Activated gamma-delta T cell (primary cell): ENCODE measurements around the gene BSG.

Source experiments
- DNase-seq: peaks from one replicate; lab custom pipeline; 2025; lab: John Stamatoyannopoulos, UW
- total RNA-seq, 2 donors: gene quantifications; one replicate each; lab custom pipeline; 2026; lab: John Stamatoyannopoulos, UW

Gene BSG
- 77.8 to 109 reads per million in 2 donors for total RNA-seq

DNA sequence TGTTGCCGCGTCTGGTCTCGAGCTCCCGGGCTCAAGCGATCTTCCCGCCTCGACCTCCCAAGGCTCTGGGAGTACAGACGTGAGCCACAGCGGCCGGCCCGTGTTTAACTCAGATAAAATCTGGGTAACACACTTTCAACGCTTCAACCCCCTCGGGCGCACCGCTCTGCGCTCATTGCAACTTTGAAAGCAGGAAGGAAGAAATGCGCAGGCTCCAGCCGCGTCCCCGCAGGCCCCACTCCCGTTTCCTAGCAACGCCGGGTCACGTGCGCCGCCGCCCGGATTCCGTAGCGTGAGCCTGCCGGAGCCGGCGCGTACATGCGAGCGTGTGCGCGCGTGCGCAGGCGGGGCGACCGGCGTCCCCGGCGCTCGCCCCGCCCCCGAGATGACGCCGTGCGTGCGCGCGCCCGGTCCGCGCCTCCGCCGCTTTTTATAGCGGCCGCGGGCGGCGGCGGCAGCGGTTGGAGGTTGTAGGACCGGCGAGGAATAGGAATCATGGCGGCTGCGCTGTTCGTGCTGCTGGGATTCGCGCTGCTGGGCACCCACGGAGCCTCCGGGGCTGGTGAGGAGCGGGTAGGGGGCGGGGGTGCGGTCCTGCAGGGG is at the start of gene BSG:
Gene BSG, plus strand, starts transcription at position 457 of the 603 bp plus-strand sequence. Its CDS starts 39 bp downstream, at position 496.
- DNase-seq, result peak; percentile 99

GRCh38 chr19:522726-523125 is 49.7 kb upstream of the BSG start:
- no peak for DNase-seq

- no peak for DNase-seq
Observed at GRCh38 chr19:524062-524674, 48.2 kb upstream of the BSG start.

DNA sequence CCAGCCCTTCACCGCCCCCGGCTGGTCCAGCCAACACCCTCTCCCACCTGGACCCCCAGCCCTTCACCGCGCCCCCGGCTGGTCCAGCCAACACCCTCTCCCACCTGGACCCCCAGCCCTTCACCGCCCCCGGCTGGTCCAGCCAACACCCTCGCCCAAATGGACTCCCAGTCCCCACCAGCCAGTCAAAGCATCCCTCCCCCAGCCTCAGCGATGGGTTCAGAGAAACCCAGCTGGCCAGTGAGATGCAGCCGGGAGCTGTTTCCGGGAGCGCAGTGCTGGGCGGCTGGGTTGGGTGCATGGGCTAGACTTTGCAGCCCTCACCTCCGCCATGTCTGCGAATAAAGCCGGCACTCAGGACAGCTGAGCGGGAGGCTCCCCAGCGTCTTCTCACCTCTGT is 47.4 kb upstream of the BSG start:
- DNase-seq, result no peak

GRCh38 chr19:525857-526419 is 46.5 kb upstream of the BSG start:
- no peak for DNase-seq

GRCh38 chr19:530134-531008 is 42.0 kb upstream of the BSG start:
- no peak for DNase-seq

DNA sequence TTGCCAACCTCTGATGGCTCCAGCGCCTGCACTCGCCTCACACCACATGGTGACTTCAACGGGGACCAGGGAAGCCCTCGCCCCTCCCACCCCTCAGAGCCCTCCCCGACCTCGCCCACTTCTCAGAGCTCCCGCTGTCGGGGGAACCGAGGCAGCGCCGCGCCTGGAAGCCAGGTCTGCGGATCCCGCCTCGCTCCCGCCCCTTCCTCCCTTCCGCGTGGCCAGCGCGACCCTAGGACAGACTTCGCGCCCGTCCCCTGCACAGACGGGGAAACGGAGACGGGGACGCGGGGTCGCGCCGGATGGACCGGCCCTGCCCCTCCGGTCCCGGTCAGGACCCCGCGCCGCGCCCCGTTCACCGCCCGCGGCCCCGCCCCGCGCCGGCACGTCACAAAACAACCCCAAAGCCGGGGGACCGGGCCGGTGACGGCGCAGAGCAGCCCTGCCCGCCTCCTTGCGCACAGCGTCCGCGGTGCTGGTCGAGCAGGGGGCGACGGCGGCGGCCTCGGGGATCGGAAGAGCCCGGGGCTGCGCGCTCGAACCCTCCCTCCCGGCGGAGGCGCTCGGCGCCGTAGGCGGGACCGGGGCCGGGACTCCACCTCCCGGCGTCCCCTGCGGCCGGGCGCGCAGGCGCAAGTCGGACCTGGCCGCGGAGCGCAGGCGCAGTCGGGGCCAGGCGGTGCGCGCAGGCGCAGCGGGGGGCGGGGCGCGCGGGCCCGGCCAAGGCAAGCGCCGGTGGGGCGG is 41.2 kb upstream of the BSG start:
- DNase-seq, result peak; percentile 80

- no peak for DNase-seq
Observed at GRCh38 chr19:531753-532560, 40.4 kb upstream of the BSG start, which contains the start of gene CDC34. TSS of gene CDC34 (plus strand) at chr19:531760. CDS start at chr19:531932, 172 bp downstream.

DNA sequence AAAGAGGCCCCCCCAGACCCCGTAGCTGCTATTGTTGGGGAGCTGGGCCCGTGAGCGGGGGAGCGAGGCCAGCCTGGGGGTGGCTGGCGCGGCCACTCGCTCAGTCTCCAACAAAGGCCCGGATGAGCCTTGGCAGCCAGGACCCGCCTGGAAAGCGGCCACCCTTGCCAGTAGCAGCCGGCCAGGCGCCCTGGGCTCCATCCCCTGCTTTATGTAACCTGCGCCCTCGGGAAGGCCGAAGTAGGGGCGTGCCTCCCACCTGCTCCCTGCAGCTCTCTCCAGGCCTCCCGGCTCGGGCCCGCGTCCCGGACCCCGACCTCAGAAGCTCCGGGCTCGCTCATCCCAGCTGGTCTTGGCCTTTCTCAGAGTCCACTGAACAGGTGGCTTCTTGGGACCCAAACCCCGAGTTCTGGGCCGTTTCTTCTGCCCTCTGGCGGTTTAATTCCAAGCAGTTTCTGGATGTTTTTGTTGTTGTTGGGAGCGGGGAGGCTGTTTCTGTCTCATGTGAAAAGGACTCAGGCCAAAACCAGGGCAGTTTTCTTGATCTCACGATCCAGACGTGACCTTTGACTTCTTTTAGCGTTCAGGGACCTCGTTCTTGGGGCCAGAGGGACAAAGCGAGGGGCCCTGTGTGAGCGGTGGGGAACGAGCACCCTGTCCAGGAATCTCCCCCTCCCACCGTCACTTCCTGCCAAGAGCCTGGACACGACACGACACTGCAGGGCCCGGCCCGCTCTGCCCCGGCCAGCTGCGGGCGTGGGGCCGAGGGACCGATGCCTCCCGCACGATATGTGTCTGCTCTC is 39.6 kb upstream of the BSG start:
- no peak for DNase-seq

DNA sequence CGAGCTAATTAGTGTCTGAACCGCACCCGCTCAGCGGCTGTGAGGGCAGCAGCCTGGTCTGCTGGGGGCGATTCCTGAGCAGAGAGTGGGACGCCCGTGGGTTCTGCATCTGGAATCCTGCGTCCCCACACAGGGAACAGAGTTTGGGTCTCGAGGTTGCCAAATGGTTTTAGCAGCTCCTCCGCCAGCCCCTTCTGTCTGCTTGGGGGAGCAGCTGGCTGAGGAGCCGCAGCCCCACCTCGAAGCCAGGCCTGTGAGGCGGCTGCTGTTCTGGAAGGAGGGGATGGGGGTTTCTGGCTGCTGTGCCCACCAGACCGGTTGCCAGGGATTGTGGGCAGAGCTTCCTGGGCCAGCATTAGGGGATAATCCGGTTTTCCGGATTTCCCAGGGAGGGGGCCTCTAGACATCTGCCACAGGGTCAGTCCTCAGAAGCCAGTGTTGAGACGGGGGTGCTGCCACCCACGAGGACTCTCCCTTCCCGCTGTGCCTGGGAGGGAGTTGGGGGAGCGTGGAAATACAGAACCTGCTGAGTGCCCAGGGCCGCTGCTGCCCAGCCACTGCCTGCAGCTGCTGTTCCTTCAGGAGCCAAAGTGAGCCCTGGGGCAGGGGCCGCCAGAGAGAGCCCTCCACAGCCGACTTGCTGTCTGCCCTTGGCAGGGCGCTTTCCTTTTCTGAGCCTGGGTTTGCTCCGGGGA is 38.9 kb upstream of the BSG start:
- no peak for DNase-seq

GRCh38 chr19:534088-534487 is 38.3 kb upstream of the BSG start:
- DNase-seq, result no peak

DNA sequence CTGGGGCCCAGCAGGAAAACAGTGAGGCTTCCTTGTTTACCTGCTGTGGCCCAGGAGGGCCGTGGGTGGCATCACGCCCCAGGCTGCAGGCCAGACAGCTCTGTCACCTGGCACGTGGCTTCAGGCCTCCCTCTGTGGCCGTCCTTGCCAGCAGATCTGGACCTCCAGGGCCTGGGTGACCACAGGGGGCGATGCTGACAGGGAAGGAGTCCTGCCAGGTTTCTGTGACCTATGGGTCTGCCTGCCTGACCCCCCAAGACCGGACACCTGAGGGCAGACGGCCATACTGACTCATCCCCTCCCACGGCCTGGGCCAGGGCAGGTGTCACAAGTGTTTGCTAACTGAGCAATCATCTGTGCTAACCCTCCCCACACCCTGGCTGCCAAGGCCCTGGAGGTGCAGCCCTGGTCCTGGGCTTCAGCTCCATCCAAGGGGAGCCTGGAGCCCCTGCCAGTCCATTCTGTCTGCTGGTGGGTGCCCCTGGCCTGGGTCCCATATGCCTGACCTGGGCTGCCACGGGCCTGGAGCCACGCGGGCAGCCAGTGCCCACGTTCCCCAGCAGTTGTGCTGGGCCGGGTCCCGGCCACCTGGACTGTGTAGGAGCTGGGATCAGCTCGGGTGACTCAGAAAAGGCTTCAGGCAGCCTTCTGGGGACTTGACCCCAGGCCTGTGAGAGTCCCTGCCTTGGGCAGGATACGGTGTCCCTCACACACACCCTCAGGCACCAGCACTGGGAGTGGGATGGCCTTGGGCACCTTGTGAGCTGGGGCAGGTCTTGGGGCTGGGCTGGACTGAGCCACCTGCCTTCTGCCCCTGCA is 37.2 kb upstream of the BSG start:
- DNase-seq, result no peak

DNA sequence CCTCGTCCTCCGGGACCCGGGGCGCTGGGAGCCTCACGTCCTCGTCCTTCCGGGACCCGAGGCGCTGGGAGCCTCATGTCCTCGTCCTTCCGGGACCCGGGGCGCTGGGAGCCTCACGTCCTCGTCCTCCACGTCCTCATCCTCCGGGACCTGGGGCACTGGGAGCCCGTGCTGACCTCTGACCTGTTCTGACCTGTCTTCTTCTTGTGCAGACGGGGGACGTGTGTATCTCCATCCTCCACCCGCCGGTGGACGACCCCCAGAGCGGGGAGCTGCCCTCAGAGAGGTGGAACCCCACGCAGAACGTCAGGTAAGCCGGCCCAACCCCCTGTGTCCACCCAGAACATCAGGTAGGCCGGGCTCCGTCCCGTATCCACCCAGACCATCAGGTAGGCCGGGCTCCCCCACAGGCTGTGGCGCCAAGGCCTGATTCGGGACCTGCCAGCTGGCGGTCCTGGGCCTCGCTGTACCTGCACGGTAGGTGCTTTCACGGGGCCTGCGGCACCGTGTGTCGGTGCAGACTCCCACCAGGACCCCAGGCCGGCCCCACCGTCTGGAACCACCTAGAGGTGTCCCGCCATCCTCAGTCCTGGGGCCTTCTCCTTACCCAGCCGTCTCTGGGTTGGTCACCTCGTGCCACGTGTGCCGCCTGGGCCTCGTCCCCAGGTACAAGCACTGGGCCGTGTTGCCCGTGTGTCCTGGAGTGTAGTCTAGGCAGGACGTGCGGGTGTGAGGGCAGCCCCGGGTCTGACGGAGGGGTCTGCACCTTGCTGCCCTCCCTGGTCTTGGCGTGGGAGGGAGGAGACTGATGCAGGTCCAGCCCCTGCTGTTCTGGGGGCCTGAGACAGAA is 36.1 kb upstream of the BSG start:
- DNase-seq, result no peak

- no peak for DNase-seq
Observed at GRCh38 chr19:536881-537404, 35.5 kb upstream of the BSG start.

GRCh38 chr19:538641-539428 is 33.6 kb upstream of the BSG start:
- no peak for DNase-seq

- no peak for DNase-seq
Observed at GRCh38 chr19:539429-540030, 32.9 kb upstream of the BSG start.
